Measurements from ENCODE around the gene SYNE3.

SYNE3 gene

DNA sequence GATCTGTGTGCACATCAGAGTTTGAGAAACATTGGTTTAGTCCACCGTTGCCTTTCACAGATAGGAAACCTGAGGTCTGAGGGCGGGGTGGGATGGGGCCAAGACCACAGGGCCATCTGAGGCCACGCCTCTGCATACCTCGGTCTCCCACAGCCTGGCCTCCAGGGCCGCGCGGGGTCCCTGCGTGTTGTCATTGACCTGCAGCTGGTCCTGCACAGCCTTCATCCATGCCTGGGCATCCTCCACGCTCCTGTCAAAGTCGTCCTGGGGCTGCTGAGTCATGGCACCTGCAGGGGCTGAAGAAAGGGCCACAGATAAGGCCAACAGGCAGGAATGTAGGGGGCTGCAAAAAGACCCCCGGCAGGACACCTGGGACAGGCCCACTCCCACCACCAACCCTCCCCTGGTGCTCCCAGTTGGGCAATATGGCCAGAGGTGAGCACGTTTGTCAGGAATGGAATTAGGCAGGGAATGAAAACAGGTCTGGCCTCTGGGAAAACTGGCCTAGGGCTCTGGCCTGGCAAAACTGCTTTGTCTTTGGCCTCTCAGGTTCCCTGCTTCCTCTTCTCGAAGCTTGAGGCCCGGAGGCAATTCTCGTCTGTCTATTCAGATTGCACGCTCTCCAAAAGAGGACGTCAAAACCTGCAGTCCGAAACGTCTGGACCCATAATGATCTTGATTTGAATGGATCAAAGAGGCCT lies 40.8 kb downstream of the SYNE3 start:
- no peak for DNase-seq (ENCODE audit: low read depth, low spot score)
- Histone ChIP-seq H3K9ac (ENCODE audit: insufficient read length, low read depth) (no peak overlapping the region), H3K36me3 (ENCODE audit: insufficient read depth, insufficient read length, low read length) (no peaks in the 10 kb centered on the region)

DNA sequence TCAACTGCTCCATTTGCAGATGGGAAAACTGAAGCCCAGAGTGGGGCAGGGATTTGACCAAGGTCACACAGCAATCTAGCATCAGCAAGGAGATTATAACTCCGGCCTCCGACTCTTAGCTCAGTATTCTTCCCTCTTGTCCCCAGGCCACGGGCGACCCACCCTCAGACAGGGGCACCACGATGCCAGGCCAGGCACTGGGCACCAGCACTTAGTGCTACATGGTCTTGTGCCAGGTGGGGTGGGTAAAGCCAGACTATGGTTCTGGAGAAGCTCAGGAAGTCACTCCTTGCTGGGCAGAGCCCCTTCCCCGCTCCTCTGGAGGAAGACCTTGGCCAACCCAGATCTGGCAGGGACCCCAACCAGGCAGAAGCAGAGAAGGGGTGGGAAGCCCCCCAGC lies 41.5 kb downstream of the SYNE3 start:
- no peak for DNase-seq (ENCODE audit: low read depth, low spot score)
- no peak for TF ChIP-seq ZNF274 (IDR thresholded peaks at IDR 0.05; ENCODE audit: low read depth, low read length)
- no peak overlapping the region for H3K4me3 ChIP-seq (ENCODE audit: insufficient read length, low read depth)
- H3K9me3 ChIP-seq (ENCODE audit: insufficient read depth, low read length), result no peaks in the 10 kb centered on the region
- H3K4me1 ChIP-seq (ENCODE audit: insufficient read depth, insufficient read length), result no peaks in the 10 kb centered on the region
- no peak overlapping the region for H3K9ac ChIP-seq (ENCODE audit: insufficient read length, low read depth)
- H3K27me3 ChIP-seq (ENCODE audit: insufficient read depth, insufficient read length), result no peaks in the 10 kb centered on the region
- H3K36me3 ChIP-seq (ENCODE audit: insufficient read depth, insufficient read length, low read length), result no peaks in the 10 kb centered on the region

More for the DNA sequence above, 40.8 kb downstream of the SYNE3 start:
- no peaks in the 10 kb centered on the region for H3K27me3 ChIP-seq (ENCODE audit: insufficient read depth, insufficient read length)
- H3K4me1 ChIP-seq (ENCODE audit: insufficient read depth, insufficient read length), result peaks cover under 1% of the 10 kb centered on the region
- no peak overlapping the region for H3K4me3 ChIP-seq (ENCODE audit: insufficient read length, low read depth)
- H3K9me3 ChIP-seq (ENCODE audit: insufficient read depth, low read length), result no peaks in the 10 kb centered on the region
- TF ChIP-seq SUZ12 (IDR thresholded peaks at IDR 0.05; ENCODE audit: extremely low read depth, insufficient read depth, insufficient read length), result no peak
- no peak for TF ChIP-seq ZNF274 (IDR thresholded peaks at IDR 0.05; ENCODE audit: low read depth, low read length)
- no peak for TF ChIP-seq YY1 (IDR thresholded peaks at IDR 0.05; ENCODE audit: insufficient read depth, insufficient read length)

DNA sequence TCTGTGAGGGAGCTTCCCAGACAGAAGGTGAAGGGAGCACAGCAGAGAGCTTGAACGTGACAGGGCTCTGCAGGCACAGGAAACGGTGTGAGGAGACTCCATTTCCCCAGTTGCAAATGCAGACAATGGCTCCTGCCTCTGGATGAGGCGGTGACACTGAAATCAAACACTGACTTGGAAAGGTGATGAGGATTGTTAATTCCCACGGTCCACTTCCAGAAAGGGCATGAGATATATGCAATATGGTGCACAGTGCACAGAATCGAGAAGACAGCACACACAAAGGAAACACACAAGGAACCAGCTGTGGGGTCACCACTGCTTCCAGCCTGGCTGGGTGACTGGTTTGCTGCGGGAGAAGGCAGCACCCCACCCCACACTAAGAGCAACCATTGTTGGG lies 42.0 kb downstream of the SYNE3 start:
- Histone ChIP-seq H3K27me3 (ENCODE audit: insufficient read depth, insufficient read length) (no peaks in the 10 kb centered on the region), H3K9ac (ENCODE audit: insufficient read length, low read depth) (no peak overlapping the region), H3K4me3 (ENCODE audit: insufficient read length, low read depth) (no peak overlapping the region), H3K36me3 (ENCODE audit: insufficient read depth, insufficient read length, low read length) (no peaks in the 10 kb centered on the region), H3K4me1 (ENCODE audit: insufficient read depth, insufficient read length) (no peaks in the 10 kb centered on the region), H3K9me3 (ENCODE audit: insufficient read depth, low read length) (no peaks in the 10 kb centered on the region)
- no peak for DNase-seq (ENCODE audit: low read depth, low spot score)
- TF ChIP-seq YY1 (IDR thresholded peaks at IDR 0.05; ENCODE audit: insufficient read depth, insufficient read length) (no peak), ZNF274 (IDR thresholded peaks at IDR 0.05; ENCODE audit: low read depth, low read length) (no peak), SUZ12 (IDR thresholded peaks at IDR 0.05; ENCODE audit: extremely low read depth, insufficient read depth, insufficient read length) (no peak)

DNA sequence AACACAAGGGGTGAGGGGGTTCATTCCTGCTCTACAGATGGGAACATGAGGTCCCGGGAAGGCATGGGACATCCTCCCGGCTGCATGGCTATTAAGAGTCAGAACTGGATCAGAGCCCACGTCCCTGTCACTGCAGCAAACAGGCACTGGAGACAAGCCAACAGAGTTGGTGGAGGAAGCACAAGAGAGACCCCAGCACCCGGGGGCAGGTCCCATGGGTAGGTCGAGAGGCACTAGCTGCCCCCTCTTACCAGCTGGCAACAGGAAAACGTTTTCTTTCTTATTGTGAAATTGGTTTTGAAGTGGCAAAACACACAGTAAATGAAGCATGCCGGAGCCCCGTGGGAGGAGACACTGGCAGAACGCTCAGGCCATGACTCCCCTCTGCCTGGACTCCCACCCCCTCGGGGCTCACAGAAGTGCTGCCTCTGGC lies 43.6 kb downstream of the SYNE3 start:
- Histone ChIP-seq H3K36me3 (ENCODE audit: insufficient read depth, insufficient read length, low read length) (no peaks in the 10 kb centered on the region), H3K9ac (ENCODE audit: insufficient read length, low read depth) (no peak overlapping the region), H3K9me3 (ENCODE audit: insufficient read depth, low read length) (no peaks in the 10 kb centered on the region), H3K27me3 (ENCODE audit: insufficient read depth, insufficient read length) (no peaks in the 10 kb centered on the region), H3K4me1 (ENCODE audit: insufficient read depth, insufficient read length) (no peaks in the 10 kb centered on the region), H3K4me3 (ENCODE audit: insufficient read length, low read depth) (no peak overlapping the region)
- DNase-seq (ENCODE audit: low read depth, low spot score), result no peak
- TF ChIP-seq ZNF274 (IDR thresholded peaks at IDR 0.05; ENCODE audit: low read depth, low read length), result no peak
- no peak for TF ChIP-seq YY1 (IDR thresholded peaks at IDR 0.05; ENCODE audit: insufficient read depth, insufficient read length)
- TF ChIP-seq SUZ12 (IDR thresholded peaks at IDR 0.05; ENCODE audit: extremely low read depth, insufficient read depth, insufficient read length), result no peak

DNA sequence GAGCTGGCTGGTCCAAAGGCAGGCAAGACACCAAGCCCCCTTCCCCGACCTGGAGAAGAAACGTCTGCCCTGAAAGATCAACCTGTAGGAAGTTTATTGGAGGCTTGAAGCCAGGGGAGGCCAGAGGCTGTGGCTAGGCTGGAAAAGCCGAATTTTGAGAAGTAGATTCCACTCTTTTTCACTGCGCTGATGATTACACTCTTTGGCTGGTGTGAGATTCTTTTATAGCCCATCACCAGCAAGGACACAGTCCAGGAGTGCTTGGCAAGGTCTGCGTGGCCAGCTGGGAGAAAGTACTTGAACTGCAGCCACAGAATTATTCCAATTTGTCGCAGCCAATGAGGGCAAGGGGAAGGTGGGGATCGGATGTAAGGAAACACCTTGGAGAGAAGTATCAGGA lies 45.0 kb downstream of the SYNE3 start:
- Histone ChIP-seq H3K4me3 (ENCODE audit: insufficient read length, low read depth) (no peak overlapping the region), H3K9me3 (ENCODE audit: insufficient read depth, low read length) (no peaks in the 10 kb centered on the region), H3K27me3 (ENCODE audit: insufficient read depth, insufficient read length) (no peaks in the 10 kb centered on the region), H3K36me3 (ENCODE audit: insufficient read depth, insufficient read length, low read length) (no peaks in the 10 kb centered on the region), H3K4me1 (ENCODE audit: insufficient read depth, insufficient read length) (no peaks in the 10 kb centered on the region), H3K9ac (ENCODE audit: insufficient read length, low read depth) (no peak overlapping the region)
- no peak for TF ChIP-seq YY1 (IDR thresholded peaks at IDR 0.05; ENCODE audit: insufficient read depth, insufficient read length)
- DNase-seq (ENCODE audit: low read depth, low spot score), result no peak

DNA sequence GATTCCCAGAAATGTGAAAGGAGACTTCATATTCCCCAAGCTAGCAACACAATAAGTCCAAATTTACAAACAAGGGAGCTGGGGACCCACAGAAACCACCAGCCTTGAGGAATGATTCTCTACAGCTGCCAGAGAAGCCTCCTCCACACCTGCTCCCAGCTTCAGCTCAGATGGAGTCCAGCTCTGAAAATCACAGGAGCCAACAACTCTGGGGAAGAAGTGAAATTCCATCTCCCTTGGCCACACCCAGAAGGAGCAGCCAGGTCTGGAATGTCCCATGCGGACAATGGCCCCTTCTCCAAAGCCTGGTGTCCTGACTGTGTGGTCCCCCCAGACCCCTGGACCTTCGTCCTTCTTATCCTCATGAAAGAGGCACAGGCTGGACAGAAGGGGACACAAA lies 45.4 kb downstream of the SYNE3 start:
- Histone ChIP-seq H3K27me3 (ENCODE audit: insufficient read depth, insufficient read length) (no peaks in the 10 kb centered on the region), H3K9me3 (ENCODE audit: insufficient read depth, low read length) (no peaks in the 10 kb centered on the region), H3K36me3 (ENCODE audit: insufficient read depth, insufficient read length, low read length) (no peaks in the 10 kb centered on the region), H3K9ac (ENCODE audit: insufficient read length, low read depth) (no peak overlapping the region), H3K4me1 (ENCODE audit: insufficient read depth, insufficient read length) (no peaks in the 10 kb centered on the region), H3K4me3 (ENCODE audit: insufficient read length, low read depth) (no peak overlapping the region)
- TF ChIP-seq ZNF274 (IDR thresholded peaks at IDR 0.05; ENCODE audit: low read depth, low read length) (no peak), YY1 (IDR thresholded peaks at IDR 0.05; ENCODE audit: insufficient read depth, insufficient read length) (no peak), SUZ12 (IDR thresholded peaks at IDR 0.05; ENCODE audit: extremely low read depth, insufficient read depth, insufficient read length) (no peak)
- DNase-seq (ENCODE audit: low read depth, low spot score), result no peak

DNA sequence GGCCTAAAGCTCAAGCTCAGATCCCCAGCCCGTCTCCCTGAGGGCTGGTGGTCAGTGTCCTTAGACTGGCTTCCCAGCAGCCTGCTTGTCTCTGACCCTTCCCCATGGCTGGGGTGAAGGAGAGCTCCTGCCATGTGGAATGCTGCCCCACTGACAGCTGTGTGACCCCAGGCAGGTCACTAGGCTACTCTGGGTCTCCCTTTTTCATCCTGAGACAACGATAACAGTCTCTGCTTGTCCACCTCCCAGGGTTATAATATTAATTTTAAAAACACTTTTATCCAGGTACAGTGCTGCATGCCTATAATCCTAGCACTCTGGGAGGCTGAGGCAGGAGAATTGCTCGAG lies 47.3 kb downstream of the SYNE3 start:
- H3K36me3 ChIP-seq (ENCODE audit: insufficient read depth, insufficient read length, low read length), result no peaks in the 10 kb centered on the region
- no peaks in the 10 kb centered on the region for H3K27me3 ChIP-seq (ENCODE audit: insufficient read depth, insufficient read length)
- no peak overlapping the region for H3K4me3 ChIP-seq (ENCODE audit: insufficient read length, low read depth)
- DNase-seq (ENCODE audit: low read depth, low spot score), result no peak
- no peak for TF ChIP-seq ZNF274 (IDR thresholded peaks at IDR 0.05; ENCODE audit: low read depth, low read length)
- no peak for TF ChIP-seq YY1 (IDR thresholded peaks at IDR 0.05; ENCODE audit: insufficient read depth, insufficient read length)
- no peak for TF ChIP-seq SUZ12 (IDR thresholded peaks at IDR 0.05; ENCODE audit: extremely low read depth, insufficient read depth, insufficient read length)
- no peak overlapping the region for H3K9ac ChIP-seq (ENCODE audit: insufficient read length, low read depth)
- no peaks in the 10 kb centered on the region for H3K9me3 ChIP-seq (ENCODE audit: insufficient read depth, low read length)
- no peaks in the 10 kb centered on the region for H3K4me1 ChIP-seq (ENCODE audit: insufficient read depth, insufficient read length)
